ENCODE results near the gene GLIS1. TPM values are rescaled to one million over a fixed set of nuclear protein-coding genes. Genes with fewer than 3 reads are reported as not detected.

Gene GLIS1
- total and polyA plus RNA-seq, 2 experiments from 2014 or later = 0.26 to 0.31 TPM

- TF ChIP-seq REST (IDR thresholded peaks at IDR 0.05; ENCODE audit: unreplicated experiment) (no peak), JUNB (IDR thresholded peaks at IDR 0.05; ENCODE audit: unreplicated experiment) (no peak)
Measured at GRCh38 chr1:53585129-53585528, 153.8 kb downstream of the GLIS1 start (continued).

- Histone ChIP-seq H3K4me1 (ENCODE audit: insufficient read depth) (no peaks in the 10 kb centered on the region), H3K4me2 (no peak overlapping the region), H3K27ac (ENCODE audit: low read depth) (no peak overlapping the region), H3K79me2 (replicated peaks; ENCODE audit: insufficient read depth) (no peaks in the 10 kb centered on the region), H3F3A (replicated peaks; ENCODE audit: low read depth) (no peaks in the 10 kb centered on the region), H4K20me1 (replicated peaks; ENCODE audit: insufficient read depth) (no peaks in the 10 kb centered on the region), H3K27me3 (ENCODE audit: insufficient read depth) (no peaks in the 10 kb centered on the region), H2AFZ (no peak overlapping the region), H3K4me3 (no peak overlapping the region), H3K9me2 (ENCODE audit: insufficient read depth) (no peaks in the 10 kb centered on the region), H3K36me3 (ENCODE audit: insufficient read depth) (no peaks in the 10 kb centered on the region)
- Mint-ChIP-seq H3K36me3 (ENCODE audit: low read depth) (no peaks in the 10 kb centered on the region), H3K27ac (no peak overlapping the region), H3K4me1 (peaks cover 14% of the 10 kb centered on the region), H3K4me3 (no peak overlapping the region), H3K9me3 (no peaks in the 10 kb centered on the region), H3K27me3 (ENCODE audit: insufficient read depth, low read depth, poor library complexity) (peaks cover 4% of the 10 kb centered on the region)
- DNase-seq (ENCODE audit: low spot score) (no peak), ATAC-seq (no peak)
- TF ChIP-seq STAT1 (IDR thresholded peaks at IDR 0.05; ENCODE audit: unreplicated experiment) (no peak), CREB1 (CRISPR knock-in tag; IDR thresholded peaks at IDR 0.05; ENCODE audit: low read depth) (no peak), NANOG (IDR thresholded peaks at IDR 0.05; ENCODE audit: borderline replicate concordance) (no peak), ZNF331 (CRISPR knock-in tag; IDR thresholded peaks at IDR 0.05; ENCODE audit: low read depth) (no peak), EZH2 (IDR thresholded peaks at IDR 0.05; ENCODE audit: low read depth, unreplicated experiment) (no peak), ZNF462 (CRISPR knock-in tag; IDR thresholded peaks at IDR 0.05) (no peak), CTCF (conservative IDR thresholded peaks at IDR 0.05; ENCODE audit: low read depth in 2 of 2) (no peak), ETS1 (IDR thresholded peaks at IDR 0.05) (no peak), EZH2phosphoT487 (IDR thresholded peaks at IDR 0.05; ENCODE audit: unreplicated experiment) (no peak), ZNF114 (CRISPR knock-in tag; IDR thresholded peaks at IDR 0.05) (no peak), JUNB (IDR thresholded peaks at IDR 0.05; ENCODE audit: unreplicated experiment) (no peak)
Measured at GRCh38 chr1:53584777-53585107, 154.2 kb downstream of the GLIS1 start.

Measured in GM23338 (cell line).